Glomerular visceral epithelial cell (primary cell): ENCODE data around the gene SCGB3A1.

Experiments used
- DNase-seq: peaks from one replicate; pipeline ENCODE4 v3.0.0-alpha.2; 2016; ENCODE audit errors: extremely low spot score

Gene SCGB3A1

DNA sequence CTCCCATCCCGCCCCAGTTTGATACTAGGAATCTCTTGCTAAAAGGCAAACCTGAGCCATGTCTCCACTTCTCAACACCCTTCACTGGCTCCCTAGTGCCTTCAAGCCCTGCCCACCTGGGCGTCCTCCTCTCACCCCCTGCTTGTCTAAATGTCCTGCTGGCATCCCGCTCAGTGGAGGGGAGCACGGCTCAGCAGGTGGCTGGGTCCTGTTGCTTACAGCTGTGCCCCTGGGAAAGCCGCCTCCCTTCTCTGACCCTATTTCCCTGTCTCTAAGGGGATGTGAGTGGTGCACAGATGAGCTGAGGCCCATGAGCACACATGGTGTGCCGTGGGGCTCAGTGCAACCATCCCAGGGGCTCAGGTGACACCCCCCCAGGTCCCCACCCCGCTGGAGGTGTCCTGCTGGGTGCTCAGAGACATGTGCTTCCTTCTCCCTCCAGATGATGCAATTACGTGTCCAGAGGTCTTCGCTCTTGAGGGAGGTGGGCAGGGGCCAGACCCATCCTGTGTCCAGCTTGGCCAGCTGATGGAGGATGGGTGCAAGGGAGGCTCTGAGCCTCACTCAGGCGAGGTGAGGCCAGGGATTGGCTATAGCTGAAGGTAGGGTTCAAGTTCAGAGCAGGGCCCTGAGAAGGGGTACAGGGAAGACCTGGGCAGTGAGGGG lies 34.0 kb upstream of the SCGB3A1 start:
- no peak for DNase-seq

DNA sequence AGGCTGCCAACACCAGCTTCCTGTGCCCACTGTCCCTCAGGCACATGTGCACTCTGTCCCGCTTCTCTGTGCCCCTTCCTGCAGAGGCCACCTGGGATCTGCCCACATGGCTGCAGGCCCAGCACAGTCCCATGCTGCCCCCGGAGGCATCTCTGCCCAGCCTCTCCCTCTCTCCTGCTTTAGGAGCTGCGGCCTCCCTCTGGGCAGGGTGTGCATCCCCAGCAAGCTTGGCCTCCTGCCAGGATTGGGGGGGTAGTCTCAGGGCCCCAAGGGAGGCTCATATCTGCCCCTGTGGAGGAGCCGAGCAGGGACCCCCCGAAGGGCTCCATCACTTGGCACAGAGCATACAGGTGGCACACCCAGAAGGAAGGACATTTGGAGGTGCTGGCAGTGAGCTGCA lies 33.3 kb upstream of the SCGB3A1 start:
- no peak for DNase-seq

DNA sequence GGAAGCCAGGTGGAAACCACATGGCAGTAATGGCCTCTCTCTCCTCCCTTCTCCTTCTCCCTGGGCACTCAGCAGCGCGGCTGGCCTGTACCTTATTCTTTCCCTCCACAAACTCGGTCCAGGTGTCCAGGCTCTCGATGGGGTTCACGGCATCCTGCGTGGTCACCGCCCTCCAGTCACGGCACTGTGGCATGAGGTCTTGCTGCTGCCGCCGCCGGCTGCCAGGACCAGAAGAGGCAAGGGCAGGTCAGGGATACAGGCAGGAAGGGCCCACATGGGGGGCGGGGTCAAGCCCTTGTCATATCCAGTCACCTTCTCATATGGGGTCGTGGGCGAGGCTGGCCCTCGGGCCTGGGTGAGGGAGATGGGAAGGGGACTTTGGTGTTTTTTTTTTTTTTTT lies 32.5 kb upstream of the SCGB3A1 start:
- no peak for DNase-seq

DNA sequence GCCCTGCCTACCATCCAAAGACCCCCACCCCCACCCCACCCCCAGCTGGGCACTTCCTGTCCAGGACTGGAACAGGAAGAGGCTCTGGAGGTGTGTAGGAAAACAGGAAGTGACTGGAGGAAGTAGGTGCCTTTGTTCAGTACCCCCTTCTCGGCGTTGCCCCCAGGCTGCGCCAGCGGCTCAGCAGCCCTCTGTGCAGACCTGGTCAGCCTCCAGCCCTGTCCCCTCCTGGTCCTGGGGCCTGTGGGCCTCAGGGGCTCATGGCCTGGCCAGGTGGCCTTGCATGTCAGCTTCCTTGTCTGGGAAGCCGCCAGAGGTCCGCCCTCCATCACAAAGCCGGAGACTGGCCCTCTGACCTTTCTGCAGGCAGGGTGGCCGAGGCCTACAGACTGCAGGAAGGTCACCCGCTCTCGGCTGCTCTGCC lies 32.1 kb upstream of the SCGB3A1 start:
- DNase-seq = no peak

DNA sequence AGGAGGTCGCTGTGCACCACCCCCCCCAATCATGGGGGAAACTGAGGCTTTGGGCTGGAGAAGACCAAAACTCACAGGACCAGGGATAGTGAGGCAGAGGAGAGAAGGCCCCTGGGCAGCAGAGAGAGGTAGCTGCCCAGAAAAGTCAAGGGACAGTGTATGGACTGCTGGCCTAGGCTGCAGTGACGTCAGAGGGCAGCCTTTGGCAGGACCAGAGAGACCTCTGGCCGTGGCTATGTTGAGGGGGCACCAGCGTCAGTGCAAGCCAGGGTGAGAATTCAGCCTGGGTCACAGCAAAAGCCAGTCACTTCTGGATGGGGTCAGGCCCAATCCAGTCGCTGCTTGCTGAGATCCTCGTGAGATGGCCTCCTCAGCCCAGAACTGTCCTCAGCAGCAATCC lies 31.6 kb upstream of the SCGB3A1 start:
- no peak for DNase-seq

DNA sequence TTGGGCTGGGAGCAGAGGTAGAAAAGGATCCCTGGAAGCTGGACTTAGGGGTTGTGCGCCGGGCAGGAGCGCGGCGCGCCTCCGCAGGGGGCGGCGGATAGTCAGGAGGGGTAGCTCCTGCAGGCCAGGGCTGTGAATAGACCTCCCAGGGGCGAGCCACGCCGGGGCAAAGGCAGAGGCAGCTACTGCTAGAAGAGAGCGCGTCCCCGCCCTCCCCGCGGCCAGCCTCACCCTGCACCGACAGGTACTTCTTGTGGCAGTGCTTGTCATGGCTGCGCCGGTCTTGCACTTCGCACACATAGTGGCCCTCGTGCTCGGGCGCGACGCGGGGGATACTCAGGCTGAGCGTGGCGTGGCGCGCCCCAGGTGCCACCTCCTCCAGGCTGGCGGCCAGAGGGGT lies 30.0 kb upstream of the SCGB3A1 start:
- no peak for DNase-seq

DNA sequence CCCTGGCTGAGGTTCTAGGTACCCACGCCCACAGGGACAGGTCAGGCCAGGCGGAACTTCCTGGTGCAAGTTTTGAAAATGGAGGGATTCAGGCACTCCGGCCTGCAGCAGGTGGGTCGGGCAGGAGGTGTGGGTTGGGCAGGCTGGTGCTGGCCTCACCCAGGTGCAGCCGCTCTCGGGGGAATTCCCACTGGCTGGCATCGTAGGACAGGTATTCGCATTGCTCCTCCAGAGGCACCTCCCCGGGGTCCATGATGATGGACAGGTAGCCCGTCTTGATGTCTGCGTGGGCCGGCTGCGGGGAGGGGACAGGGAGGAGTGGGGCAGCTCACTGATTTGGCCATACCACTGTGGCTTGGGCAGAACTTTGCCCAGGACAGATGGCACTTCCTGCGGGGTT lies 28.7 kb upstream of the SCGB3A1 start:
- DNase-seq = no peak

DNA sequence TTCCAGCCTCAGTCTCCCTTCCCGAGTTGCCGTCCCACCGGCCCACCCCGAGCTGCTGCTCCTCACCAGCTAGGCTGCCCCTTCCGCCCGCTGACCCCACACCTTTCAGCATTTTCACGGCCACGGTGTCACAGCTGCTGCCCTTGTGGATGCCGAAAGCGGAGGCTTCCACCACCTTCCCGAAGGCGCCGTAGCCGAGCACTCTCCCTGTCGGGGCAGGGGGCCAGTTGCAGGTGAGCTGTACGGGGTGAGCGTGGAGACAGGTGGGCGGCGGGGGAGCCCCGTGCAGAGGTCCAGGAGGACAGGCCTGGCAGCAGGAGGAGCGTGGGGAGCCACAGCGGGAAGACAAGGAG lies 28.2 kb upstream of the SCGB3A1 start:
- DNase-seq = no peak

DNA sequence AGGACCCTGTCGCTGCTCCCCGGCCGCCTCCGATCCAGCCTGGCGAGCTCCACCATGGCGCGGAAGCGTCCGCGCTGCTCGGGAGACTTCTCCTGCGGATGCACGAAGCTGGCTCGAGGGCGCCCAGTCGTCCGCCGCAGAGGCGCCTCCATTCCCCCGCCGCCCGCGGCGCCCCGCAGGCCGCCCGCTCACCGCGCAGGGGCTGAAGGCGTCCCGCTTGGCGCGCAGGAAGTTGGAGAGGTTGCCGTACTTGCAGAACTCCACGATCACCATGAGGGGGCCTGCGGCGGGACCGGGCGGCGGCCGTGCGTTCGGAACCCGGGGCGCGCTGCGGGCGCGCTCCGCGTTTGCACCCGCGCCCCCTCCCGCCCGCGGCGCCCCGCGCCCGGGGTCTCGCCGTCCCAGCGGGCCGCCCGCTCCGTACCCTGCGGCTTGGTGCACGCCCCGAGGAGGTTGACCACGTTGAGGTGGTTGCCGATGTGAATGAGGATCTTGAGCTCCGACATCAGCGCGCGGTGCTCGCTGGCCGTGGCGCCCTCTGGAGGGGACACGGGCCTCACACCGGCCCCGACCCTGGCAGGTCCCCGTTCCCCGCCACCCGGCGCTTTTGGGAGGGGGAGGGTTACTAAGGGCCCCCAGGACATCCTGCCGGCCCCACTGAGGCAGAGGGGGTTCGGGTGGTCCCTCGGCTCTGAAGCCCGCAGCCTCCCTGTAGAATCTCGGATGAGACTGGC lies 27.7 kb upstream of the SCGB3A1 start:
- peak; percentile 40 for DNase-seq

DNA sequence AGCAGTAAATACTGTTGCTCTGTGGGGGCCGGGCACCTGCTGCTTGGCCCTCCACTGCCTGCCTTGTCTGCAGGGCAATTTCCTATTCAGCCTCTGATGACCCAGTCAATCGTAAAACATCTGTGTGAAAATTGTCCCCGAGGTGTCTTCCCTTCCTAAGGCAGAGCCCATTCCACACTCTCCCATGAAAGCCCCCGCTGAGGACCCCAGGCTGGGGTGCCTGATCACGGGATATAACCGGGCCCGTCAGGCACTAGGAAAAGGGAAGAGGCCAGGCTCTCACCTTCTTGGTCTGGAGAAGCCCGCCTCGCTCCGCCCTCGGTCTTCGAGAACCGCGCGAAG lies 27.2 kb upstream of the SCGB3A1 start:
- DNase-seq = no peak

DNA sequence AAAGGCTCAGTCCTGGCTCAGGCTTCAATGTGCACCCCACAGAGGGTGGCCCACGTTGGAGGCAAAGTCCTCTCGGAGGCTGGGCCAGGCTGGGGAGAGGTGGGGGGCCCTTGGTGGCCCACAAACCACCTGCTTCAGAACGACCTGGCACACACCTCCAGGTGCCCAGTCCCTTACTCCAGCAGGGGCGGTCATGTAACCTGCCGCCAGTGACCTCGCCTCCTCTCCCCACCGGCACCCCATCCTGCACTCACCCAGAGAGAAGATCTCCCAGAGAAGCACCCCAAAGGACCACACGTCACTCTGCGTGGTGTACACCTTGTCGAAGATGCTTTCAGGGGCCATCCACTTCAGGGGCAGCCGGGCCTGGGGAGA lies 22.5 kb upstream of the SCGB3A1 start:
- no peak for DNase-seq

DNA sequence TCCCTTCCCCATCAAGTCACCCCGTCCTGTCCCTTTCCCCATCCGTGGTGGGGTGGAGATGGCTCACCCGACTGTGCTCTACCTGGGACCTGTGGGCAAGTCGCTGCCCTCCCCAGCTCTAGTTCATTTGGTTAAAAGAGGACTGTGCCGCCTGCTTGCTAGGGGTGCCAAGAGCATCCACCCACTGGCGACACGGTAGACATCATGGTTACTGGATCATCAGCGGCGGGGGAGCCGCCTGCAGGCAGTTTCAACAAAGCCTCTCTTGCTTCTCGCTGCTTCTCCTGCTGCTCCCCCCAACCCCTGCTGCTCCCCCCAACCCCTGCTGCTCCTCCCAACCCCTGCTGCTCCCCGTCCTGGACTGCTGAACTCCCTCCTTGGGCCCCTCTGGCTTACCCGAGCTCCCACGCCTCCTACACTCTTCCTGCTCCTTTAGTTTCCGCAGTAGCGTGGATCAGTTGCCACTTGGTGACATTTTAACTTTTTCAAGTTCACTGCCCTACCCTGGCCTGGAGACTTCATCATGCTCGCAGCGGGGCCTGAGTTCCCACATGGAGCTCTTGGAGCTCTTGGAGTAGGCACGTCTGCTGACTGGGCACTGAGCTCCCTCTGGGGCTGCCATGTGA lies 22.0 kb upstream of the SCGB3A1 start:
- DNase-seq = no peak

DNA sequence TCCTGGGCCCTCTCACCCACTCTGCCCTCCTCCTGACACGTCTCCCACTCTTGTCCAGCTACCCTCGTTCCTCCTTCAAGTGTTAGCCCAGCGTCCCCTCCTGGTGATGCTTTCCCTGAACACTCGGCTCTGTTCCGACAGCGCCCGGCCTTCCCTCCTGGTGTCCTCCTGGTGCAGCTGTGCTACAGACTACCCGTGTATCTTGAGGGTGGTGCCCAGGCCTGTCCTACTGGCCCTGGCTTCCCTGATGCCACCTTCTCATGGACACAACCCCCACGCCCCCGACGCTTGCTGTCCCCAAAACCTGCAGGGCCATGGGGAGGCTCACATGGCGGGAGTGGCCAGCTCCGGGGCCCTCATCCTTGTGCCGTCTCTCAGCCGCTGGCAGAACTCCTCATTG lies 21.4 kb upstream of the SCGB3A1 start:
- DNase-seq = no peak

DNA sequence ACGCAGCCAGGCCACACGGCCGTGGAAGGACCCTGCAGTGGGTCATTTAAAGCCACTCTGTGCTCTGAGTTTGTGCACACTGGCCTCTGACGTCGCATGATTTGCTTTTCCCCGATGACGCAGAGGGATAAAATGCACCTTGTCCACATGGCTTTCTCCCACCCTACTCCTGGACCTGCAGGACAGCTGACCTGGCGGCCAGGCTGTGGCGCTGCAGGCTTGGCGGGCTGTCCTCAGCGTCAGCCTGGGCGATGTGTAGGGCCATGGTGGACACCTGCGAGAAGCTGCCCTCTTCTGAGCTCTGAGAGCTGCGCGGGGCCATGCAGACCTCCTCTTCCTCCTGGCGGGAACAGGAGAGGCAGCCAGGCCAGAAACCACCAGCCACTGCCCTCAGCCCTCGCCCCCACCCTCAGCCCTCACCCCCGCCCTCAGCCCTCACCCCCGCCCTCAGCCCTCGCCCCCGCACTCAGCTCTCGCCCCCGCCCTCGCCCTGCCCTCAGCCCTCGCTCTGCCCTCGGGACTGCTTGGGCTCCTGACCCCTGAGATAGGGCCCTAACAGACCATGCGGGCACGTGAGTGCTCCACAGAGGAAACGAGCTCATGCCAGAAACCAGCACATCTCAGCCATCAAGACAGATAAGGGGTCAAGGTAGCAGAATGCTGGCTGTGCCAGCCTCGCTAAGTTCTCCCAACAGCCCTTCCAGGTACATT lies 20.0 kb upstream of the SCGB3A1 start:
- DNase-seq = peak; percentile 15

DNA sequence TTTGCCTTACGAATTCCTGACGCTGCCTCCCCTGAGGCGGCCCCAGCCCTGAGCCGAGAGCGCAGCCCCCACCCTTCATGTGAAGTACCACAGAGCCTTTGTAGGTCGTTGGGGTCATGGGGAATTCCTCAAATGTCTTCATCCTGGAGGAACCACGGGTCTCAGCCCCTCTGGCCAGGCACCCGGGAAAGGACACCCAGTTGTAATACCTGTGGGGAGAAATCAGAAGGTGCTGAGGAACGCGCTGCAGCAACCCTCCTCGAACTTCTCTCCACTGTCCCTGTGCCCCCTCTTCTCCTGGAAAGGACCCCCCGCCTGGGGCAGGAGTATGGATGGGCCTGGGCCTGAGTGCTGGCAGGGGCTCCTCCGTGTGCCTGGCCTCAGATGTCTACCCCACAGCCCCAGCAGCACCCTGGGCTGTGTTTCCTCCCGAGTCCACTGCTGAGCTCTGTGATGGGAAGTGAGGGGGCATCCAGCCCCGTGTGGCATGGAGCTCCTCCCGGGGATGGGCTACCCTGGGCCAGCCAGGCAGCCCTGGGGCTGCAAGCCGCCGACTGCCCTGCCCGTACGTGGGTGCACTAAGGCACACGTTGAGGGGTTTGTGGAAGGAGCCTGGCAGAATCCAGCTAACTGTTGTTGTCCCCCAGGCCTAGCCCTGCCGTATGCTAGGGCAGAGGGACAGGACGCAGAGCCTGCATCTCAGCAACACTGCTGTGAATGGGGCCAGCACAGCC lies 18.7 kb upstream of the SCGB3A1 start:
- DNase-seq = no peak

DNA sequence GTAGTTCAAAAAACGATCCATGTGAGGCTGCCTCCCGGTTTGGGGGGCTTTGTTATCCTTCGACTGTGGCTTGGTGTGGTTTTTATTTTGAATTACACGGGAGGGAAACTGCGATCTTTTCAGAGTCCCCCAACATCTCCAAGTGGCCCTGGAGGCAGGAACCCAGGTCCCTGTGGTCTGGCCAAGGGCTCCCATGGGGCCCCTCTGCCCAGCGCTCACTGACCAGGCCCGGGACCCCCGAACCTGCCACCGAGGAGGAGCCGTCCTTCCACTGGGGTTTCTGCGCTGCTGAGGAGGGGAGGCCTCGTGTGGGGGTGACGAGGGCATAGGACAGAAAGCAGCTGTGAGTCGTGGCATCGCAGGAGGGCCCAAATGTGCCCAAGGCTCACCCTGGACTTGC lies 18.1 kb upstream of the SCGB3A1 start:
- DNase-seq = no peak

DNA sequence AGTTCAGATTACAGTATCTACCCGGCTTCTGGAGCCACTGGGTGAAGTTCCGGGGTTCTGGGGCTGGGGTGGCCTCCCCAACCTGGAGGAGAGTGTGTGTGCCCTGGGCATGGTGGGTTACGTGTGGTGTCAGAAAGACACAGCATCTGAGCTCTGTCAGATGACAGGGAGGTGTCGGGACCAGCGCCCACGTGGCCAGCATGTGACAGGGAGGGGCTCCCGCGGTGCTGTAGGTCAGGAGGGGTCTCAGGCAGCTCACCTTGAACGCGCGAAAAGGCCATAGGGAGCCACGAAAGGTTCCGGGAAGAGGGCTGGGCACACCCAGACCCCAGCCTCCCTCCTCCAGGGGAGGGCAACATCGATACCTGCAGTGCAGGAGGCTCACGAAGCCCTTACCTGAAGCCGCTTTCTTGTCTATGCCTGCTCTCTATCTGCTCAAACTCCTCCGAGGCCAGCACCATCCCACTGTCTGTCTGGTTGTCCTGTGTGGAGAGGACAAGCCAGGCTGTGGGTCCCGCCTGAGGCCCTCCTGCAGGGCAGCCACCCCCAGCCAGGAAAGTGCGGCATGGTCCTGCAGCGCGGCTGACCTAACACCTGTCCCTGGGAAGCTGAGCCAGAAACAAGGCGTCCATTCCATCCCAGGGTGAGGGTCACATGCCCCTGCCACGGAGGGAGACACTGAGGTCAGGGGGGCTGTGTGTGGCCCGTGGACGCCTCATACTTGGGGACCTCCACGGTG lies 17.4 kb upstream of the SCGB3A1 start:
- DNase-seq = no peak

DNA sequence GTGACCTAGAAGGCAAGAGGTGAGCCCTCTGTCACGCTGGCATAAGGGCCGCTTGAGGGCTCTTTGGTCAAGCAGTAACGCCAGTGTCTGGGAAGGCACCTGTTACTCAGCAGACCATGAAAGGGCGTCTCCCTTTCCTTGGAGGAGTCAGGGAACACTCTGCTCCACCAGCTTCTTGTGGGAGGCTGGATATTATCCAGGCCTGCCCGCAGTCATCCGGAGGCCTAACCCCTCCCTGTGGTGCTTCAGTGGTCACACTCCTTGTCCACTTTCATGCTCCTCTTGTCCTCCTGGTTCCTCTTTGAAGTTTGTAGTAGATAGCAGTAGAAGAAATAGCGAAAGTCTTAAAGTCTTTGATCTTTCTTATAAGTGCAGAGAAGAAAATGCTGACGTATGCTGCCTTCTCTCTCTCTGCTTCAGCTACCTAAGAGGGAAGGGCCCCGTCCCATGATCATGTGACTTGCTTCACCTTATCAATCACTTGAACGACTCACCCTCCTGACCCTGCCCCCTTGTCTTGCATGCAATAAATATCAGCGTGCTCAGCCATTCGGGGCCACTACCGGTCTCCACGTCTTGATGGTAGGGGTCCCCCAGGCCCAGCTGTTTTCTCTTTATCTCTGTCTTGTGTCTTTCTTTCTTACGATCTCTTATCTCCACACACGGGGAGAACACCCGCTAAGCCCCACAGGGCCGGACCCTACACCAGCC lies 16.7 kb upstream of the SCGB3A1 start:
- DNase-seq = peak; percentile 26

DNA sequence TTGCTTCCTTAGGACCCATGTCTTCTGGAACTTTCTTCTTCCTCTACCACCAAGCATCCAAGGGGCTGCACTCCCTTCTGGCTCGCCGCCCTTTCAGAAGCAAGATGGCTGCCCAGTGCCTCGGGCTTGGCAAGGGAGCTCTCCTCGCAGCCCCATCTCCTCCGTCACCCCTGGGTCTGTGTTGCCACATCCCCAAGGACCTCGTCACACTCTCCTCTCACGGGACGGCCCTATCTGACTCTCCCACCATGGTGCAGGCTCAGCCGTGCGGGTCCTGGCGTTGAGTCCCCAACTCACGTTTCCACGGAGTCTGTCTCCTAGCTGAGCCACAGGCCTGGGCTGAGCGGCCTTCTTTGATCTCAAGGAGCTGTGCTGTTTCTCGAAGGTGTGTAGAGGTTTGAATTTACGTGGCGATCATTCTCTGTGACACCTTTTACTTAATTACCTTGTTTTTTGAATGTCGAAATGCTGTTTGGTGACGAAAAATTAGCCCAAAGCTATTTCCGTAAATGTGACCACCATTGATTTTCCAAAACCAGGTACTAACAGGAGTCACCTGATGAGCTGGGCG lies 15.0 kb upstream of the SCGB3A1 start:
- DNase-seq = no peak

DNA sequence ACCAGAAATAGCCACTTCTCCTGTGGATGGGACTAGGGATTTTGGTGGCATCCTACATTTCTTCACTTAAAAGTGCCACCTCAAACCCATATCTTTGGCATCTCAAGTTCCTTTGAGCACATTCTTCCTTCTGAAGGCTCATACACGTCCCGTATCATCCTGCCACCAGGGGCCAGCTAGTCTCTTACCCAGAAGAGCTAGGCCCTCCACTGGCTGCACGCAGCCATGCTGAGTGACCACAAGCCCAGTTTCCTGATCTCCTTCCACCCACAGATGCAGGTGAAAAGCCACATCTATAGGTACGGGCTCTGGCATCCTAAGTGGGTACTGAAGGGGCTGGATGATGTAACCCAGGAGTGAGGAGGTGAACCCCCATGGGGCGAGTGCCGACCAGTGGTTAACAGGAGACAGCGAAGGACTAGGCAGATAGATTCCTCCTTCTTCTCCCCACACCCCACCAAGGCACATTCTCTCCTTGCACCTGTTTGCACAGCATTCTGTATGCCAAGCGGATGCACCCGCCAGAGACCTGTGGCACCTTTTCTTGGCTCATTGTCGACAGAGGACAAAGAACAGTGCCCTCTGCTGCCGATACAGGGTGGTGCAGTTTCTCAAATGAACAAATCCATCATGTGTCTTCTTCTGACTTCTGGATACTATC lies 14.4 kb upstream of the SCGB3A1 start:
- peak; percentile 51 for DNase-seq
